ENCODE measurements around the gene GATA6.

GATA6 gene

DNA sequence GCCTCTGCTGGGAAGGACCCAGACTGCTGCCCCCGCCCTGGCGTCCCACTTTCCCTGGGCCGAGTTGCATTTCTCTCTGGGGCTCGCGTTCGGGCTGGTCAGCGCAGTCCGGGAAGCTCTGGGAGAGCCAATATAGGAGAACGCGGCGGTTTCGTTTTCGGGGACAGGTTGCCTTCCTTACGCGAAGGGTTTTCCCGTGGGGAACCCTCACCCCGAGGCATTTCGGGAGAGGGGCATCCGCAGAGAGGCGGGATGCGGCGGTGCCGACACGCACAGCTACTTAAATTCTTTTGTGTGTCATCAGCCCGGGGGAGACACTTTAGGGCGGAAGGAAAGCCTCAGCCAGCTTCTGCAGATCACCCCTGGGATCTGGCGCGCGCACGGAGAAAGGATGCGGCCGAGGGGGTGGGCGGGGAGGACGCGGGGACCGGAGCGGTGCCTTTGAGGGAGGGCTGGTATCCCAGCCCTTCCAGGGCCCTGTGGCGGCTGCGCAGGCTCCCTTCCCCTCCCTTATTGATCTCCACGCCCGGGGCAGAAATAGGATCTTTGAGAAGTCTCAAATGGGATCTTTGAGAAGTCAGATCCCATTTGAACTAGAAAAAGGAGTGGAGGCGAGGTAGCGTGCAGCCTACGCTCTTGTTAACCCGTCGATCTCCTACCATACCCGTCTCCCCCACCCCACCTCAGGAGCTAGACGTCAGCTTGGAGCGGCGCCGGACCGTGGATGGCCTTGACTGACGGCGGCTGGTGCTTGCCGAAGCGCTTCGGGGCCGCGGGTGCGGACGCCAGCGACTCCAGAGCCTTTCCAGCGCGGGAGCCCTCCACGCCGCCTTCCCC is 1.2 kb downstream of the GATA6 start:
- H3K9me3 ChIP-seq (ENCODE audit: low read length), result no peaks in the 10 kb centered on the region
- H3K4me3 ChIP-seq (ENCODE audit: low read length), result peak overlapping the region; percentile 21
- peaks cover 99% of the 10 kb centered on the region for H3K27me3 ChIP-seq (ENCODE audit: insufficient read depth, low read length)
- H3K4me1 ChIP-seq (ENCODE audit: insufficient read depth, low read length), result peaks cover 9% of the 10 kb centered on the region
- H2AFZ ChIP-seq (ENCODE audit: low read depth, low read length), result peak overlapping the region; percentile 44
- H3K36me3 ChIP-seq (ENCODE audit: insufficient read depth, low read length), result no peaks in the 10 kb centered on the region

DNA sequence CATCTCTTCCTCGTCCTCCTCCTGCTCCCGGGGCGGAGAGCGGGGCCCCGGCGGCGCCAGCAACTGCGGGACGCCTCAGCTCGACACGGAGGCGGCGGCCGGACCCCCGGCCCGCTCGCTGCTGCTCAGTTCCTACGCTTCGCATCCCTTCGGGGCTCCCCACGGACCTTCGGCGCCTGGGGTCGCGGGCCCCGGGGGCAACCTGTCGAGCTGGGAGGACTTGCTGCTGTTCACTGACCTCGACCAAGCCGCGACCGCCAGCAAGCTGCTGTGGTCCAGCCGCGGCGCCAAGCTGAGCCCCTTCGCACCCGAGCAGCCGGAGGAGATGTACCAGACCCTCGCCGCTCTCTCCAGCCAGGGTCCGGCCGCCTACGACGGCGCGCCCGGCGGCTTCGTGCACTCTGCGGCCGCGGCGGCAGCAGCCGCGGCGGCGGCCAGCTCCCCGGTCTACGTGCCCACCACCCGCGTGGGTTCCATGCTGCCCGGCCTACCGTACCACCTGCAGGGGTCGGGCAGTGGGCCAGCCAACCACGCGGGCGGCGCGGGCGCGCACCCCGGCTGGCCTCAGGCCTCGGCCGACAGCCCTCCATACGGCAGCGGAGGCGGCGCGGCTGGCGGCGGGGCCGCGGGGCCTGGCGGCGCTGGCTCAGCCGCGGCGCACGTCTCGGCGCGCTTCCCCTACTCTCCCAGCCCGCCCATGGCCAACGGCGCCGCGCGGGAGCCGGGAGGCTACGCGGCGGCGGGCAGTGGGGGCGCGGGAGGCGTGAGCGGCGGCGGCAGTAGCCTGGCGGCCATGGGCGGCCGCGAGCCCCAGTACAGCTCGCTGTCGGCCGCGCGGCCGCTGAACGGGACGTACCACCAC is 2.1 kb downstream of the GATA6 start:
- Histone ChIP-seq H3K4me3 (ENCODE audit: low read length) (no peak overlapping the region), H3K27me3 (ENCODE audit: insufficient read depth, low read length) (peaks cover 99% of the 10 kb centered on the region), H3K4me1 (ENCODE audit: insufficient read depth, low read length) (peaks cover 9% of the 10 kb centered on the region), H3K36me3 (ENCODE audit: insufficient read depth, low read length) (no peaks in the 10 kb centered on the region), H2AFZ (ENCODE audit: low read depth, low read length) (no peak overlapping the region), H3K9me3 (ENCODE audit: low read length) (no peaks in the 10 kb centered on the region)

DNA sequence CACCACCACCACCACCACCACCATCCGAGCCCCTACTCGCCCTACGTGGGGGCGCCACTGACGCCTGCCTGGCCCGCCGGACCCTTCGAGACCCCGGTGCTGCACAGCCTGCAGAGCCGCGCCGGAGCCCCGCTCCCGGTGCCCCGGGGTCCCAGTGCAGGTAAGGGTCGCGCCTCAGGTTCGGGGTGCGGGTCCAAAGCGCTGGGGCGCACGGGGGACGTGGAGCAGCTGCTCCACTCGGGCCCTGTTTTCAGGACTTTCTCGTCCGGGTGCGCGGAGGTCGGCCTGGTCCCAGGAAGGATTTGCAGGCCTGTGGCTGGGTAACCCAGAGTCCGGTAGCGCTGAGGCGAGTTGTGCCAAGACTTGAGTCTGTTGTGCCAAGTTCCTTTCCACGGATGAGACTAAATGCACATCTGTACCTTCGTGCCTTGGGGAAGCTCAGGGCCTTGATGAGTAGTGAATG is 2.8 kb downstream of the GATA6 start:
- H3K4me3 ChIP-seq (ENCODE audit: low read length), result no peak overlapping the region
- H3K9me3 ChIP-seq (ENCODE audit: low read length), result no peaks in the 10 kb centered on the region
- H3K27me3 ChIP-seq (ENCODE audit: insufficient read depth, low read length), result peaks cover 99% of the 10 kb centered on the region
- no peaks in the 10 kb centered on the region for H3K36me3 ChIP-seq (ENCODE audit: insufficient read depth, low read length)
- no peak overlapping the region for H2AFZ ChIP-seq (ENCODE audit: low read depth, low read length)
- H3K4me1 ChIP-seq (ENCODE audit: insufficient read depth, low read length), result peaks cover 9% of the 10 kb centered on the region

DNA sequence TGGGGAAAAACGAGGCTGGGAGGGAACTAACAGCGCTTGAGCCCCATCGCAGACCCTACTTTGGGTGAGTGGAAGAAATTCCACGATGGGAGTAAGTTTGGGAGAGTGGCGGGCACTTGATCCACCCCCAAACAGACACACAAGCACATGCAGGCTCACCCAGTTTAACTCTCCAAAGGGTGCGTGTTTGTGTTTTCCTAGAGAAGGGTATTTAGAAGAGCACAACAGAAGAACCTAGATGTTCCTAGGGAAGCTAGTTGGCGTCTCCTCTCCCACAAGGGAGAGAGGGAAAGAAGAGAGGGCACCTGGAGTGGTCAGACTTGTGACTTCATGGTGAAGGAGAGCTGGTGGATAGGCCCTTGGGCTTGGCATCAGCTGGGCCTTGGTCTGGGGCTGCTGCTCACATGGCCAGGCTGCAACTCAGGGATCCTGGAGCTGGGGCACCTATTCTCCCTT is 3.2 kb downstream of the GATA6 start:
- H2AFZ ChIP-seq (ENCODE audit: low read depth, low read length), result no peak overlapping the region
- peaks cover 99% of the 10 kb centered on the region for H3K27me3 ChIP-seq (ENCODE audit: insufficient read depth, low read length)
- H3K36me3 ChIP-seq (ENCODE audit: insufficient read depth, low read length), result no peaks in the 10 kb centered on the region
- H3K4me1 ChIP-seq (ENCODE audit: insufficient read depth, low read length), result peaks cover 9% of the 10 kb centered on the region
- H3K4me3 ChIP-seq (ENCODE audit: low read length), result no peak overlapping the region
- H3K9me3 ChIP-seq (ENCODE audit: low read length), result peaks cover 2% of the 10 kb centered on the region

DNA sequence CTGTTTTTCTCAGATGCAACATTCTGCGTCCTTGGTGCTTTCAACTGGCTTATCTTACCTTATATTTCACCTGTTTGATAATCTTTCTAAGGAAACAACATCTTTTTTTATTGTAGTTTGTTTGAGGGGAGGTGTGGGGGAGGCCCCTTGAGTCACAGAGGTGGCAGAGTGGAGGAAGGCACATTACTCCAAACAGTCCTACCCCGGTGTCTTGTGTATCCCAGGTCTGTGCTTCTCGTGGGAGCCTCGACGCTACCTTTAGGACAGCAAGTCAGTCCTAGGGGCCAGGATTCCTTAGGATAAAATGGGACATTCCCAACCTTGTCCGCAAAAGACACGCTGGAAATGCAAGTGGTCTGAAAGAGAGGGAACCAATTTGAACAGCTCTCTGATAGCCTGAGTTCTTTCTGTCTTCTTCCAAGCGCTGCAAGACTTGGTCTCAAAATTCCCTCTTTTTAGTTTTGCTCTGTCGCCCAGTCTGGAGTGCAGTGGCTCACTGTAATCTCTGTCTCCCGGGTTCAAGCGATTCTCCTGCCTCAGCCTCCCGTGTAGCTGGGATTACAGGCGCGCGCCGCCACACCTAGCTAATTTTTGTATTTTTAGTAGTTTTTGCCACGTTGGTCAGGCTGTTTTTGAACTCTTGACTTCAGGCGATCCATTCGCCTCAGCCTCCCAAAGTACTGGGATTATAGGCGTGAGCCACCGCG is 4.0 kb downstream of the GATA6 start:
- H2AFZ ChIP-seq (ENCODE audit: low read depth, low read length), result no peak overlapping the region
- H3K27me3 ChIP-seq (ENCODE audit: insufficient read depth, low read length), result peaks cover 98% of the 10 kb centered on the region
- H3K9me3 ChIP-seq (ENCODE audit: low read length), result peaks cover 2% of the 10 kb centered on the region
- peaks cover 9% of the 10 kb centered on the region for H3K4me1 ChIP-seq (ENCODE audit: insufficient read depth, low read length)
- H3K4me3 ChIP-seq (ENCODE audit: low read length), result no peak overlapping the region
- H3K36me3 ChIP-seq (ENCODE audit: insufficient read depth, low read length), result no peaks in the 10 kb centered on the region

DNA sequence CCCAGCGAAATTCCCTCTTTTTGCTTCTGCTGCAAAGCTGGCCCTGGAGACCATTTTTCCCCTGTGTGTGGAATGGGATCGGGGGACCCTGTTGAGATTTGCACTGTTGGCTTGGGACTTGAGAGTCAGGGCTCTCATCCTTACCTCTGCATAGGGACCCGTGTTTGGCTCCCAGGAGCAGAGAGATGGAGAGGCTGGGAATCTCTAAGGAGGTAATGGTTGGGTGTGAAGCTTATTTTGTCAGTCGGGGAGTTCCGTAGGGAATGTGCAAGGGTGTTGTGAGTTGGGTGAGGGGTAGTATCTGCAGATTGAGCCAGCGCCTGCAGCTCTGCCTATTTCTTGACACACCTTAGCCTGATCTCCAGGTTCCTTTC is 4.5 kb downstream of the GATA6 start:
- H3K36me3 ChIP-seq (ENCODE audit: insufficient read depth, low read length), result no peaks in the 10 kb centered on the region
- H2AFZ ChIP-seq (ENCODE audit: low read depth, low read length), result no peak overlapping the region
- H3K27me3 ChIP-seq (ENCODE audit: insufficient read depth, low read length), result peaks cover 98% of the 10 kb centered on the region
- H3K4me3 ChIP-seq (ENCODE audit: low read length), result no peak overlapping the region
- peaks cover 2% of the 10 kb centered on the region for H3K9me3 ChIP-seq (ENCODE audit: low read length)
- H3K4me1 ChIP-seq (ENCODE audit: insufficient read depth, low read length), result peaks cover 9% of the 10 kb centered on the region

DNA sequence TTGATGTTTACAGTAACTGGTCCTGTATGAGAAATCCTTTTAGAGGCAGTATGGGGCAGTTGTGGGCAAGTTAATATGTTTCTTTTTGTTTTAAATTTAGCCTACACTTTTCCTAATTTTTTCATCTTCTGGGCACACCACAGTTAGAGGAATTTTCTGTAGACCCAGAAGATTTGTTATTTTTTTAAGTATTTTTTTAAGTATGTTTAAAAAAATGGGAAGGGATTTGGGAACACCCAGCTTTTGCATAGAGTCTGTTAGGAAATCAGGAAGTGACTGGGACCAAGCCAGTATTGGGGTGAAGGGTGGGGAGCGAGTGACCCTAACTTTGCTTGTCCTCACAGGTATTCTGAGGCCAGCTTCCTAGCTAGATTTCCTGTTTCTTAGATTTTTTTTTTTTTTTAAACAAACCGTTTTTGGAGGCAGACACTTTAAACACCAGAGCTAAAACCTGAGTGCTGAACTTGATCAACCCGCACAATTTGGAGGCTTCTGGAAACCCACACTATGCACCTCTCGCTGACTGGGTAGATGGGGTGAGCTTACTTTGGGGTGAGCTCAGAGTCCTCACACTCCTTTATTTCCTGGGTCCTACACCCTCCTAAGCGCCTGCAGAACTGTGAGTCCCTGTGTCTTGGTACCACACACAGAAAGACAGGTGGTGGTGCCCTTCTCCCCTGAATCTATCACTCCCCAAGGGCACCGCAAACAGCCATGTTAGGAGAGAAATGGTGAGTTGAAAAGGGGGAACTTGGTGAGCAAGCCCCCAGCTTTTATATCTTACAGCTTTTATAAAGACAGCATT is 5.2 kb downstream of the GATA6 start:
- peaks cover 8% of the 10 kb centered on the region for H3K4me1 ChIP-seq (ENCODE audit: insufficient read depth, low read length)
- peaks cover 97% of the 10 kb centered on the region for H3K27me3 ChIP-seq (ENCODE audit: insufficient read depth, low read length)
- no peak overlapping the region for H3K4me3 ChIP-seq (ENCODE audit: low read length)
- H3K9me3 ChIP-seq (ENCODE audit: low read length), result peaks cover 2% of the 10 kb centered on the region
- no peak overlapping the region for H2AFZ ChIP-seq (ENCODE audit: low read depth, low read length)
- no peaks in the 10 kb centered on the region for H3K36me3 ChIP-seq (ENCODE audit: insufficient read depth, low read length)

DNA sequence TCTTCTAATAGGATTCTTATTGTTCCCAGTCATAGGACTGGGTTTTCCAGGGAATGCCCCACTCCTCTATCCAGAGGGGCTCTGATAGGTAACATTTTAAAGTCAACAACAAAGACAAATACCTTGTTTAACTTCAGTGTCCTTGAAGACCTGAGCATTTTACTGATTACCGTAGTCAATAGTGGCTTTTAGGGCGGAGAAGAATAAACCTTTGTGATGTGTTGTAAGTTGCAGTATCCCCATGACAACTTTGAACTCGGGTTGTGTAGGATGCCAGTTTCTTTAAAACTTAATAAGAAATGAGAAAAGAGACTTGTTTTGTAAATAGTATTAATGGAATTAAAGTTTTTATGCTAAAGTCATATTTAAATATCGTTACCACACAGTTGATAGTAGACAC is 6.0 kb downstream of the GATA6 start:
- peaks cover under 1% of the 10 kb centered on the region for H3K4me1 ChIP-seq (ENCODE audit: insufficient read depth, low read length)
- no peaks in the 10 kb centered on the region for H3K36me3 ChIP-seq (ENCODE audit: insufficient read depth, low read length)
- H3K9me3 ChIP-seq (ENCODE audit: low read length), result peaks cover 2% of the 10 kb centered on the region
- no peak overlapping the region for H3K4me3 ChIP-seq (ENCODE audit: low read length)
- H2AFZ ChIP-seq (ENCODE audit: low read depth, low read length), result no peak overlapping the region
- peaks cover 95% of the 10 kb centered on the region for H3K27me3 ChIP-seq (ENCODE audit: insufficient read depth, low read length)

DNA sequence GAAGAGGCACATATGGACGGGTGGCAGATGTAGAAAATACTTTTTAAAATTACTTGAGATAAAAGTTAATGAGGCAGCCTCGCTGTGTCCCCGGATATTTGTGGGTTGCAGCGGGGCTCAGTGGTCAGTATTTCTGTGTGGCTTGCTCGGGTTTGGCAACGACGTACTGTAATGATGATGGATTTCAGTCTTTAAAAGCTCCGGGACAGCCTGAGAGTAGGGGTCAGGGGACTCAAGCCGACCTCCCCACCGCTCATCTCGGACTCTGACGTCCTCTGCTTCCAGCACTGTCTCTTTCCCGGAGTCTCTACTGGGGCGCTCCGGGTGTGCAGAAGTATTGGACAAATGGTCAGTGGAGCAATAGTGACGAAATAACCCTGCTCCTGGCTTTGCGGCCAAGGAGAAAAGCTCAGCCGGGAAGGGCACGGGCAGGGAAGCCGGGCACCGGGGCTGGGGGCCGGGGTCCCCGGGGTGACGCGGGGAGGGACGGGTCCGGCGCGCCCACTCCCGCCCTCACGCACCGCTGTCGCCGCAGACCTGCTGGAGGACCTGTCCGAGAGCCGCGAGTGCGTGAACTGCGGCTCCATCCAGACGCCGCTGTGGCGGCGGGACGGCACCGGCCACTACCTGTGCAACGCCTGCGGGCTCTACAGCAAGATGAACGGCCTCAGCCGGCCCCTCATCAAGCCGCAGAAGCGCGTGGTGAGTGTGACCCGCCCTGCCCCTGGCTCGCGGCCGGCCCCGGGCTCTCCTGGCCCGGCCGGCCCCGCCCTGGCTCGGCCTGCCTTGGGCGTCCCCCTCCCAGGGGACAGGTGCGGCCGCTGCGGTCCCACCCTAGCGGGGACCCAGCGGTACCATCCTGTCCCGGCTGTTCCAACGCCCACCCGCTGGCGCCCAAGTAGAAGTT is 7.3 kb downstream of the GATA6 start:
- Histone ChIP-seq H3K27me3 (ENCODE audit: insufficient read depth, low read length) (peaks cover 87% of the 10 kb centered on the region), H3K4me3 (ENCODE audit: low read length) (no peak overlapping the region), H2AFZ (ENCODE audit: low read depth, low read length) (no peak overlapping the region), H3K36me3 (ENCODE audit: insufficient read depth, low read length) (no peaks in the 10 kb centered on the region), H3K9me3 (ENCODE audit: low read length) (peaks cover 2% of the 10 kb centered on the region), H3K4me1 (ENCODE audit: insufficient read depth, low read length) (no peaks in the 10 kb centered on the region)

DNA sequence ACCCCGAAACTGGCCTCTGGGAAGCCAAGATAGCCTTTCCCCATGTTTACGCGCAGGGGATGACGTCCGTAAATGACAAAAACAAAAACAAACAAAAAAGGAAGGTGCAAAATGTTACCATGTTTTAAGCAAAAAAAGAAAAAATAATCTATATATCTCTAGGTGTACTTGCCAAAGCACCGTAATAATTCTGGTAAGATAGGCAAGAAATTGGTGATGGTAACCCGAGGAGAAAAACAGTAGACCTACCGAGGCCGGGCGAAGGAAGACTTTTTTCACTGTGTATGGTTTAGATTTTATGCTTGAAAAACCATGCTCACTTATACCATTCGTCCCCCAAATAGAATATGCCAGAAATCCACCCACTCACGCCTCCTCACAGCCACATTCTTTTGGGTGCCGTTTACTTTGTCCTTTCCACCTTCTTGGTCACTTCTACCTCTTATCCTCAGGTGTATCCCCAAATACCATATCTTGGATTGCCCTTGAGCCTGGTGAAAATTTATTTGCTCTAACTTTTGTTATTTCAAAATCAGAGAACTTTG is 8.0 kb downstream of the GATA6 start:
- peaks cover 80% of the 10 kb centered on the region for H3K27me3 ChIP-seq (ENCODE audit: insufficient read depth, low read length)
- peaks cover 2% of the 10 kb centered on the region for H3K9me3 ChIP-seq (ENCODE audit: low read length)
- H3K36me3 ChIP-seq (ENCODE audit: insufficient read depth, low read length), result no peaks in the 10 kb centered on the region
- no peak overlapping the region for H3K4me3 ChIP-seq (ENCODE audit: low read length)
- no peaks in the 10 kb centered on the region for H3K4me1 ChIP-seq (ENCODE audit: insufficient read depth, low read length)
- H2AFZ ChIP-seq (ENCODE audit: low read depth, low read length), result no peak overlapping the region

DNA sequence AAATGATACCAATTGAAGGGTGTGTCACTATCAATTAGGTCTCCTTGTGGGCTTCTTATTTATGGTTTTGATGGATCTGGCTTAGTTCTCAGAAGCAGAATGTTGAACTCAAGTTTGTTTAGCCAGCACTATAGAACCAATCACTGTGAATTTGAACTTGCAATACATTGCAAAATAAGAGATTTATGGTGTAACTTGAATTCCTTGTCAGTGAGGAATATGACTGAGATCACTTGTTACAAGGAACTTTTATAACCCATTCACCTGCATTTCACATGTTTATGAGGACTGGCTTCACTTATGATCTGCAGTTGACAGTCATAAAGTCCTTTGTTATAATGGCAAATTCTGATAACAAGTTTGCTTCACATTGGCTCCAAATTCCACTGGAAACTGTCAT is 9.8 kb downstream of the GATA6 start:
- Histone ChIP-seq H3K4me3 (ENCODE audit: low read length) (no peak overlapping the region), H3K27me3 (ENCODE audit: insufficient read depth, low read length) (peaks cover 67% of the 10 kb centered on the region)

More for the DNA sequence above, 9.8 kb downstream of the GATA6 start:
- H3K36me3 ChIP-seq (ENCODE audit: insufficient read depth, low read length), result no peaks in the 10 kb centered on the region
- no peak overlapping the region for H2AFZ ChIP-seq (ENCODE audit: low read depth, low read length)
- no peaks in the 10 kb centered on the region for H3K4me1 ChIP-seq (ENCODE audit: insufficient read depth, low read length)
- H3K9me3 ChIP-seq (ENCODE audit: low read length), result peaks cover 2% of the 10 kb centered on the region

Data from neuron (in vitro differentiated cells).